ES-I3 (cell line): Measurements from ENCODE around the gene MALAT1.

Source experiments
- H3K36me3 ChIP-seq: 2 replicates; pipeline ENCODE4 v1.6.1; 2013; ENCODE audit warnings: mild to moderate bottlenecking, low read length, control low read depth, moderate library complexity; ENCODE audit not compliant: insufficient read depth
- H3K4me1 ChIP-seq: 2 replicates; pipeline ENCODE4 v1.6.1; 2013; ENCODE audit warnings: mild to moderate bottlenecking, control low read depth, low read length; ENCODE audit not compliant: insufficient read depth
- H3K9ac ChIP-seq: 2 replicates; pipeline ENCODE4 v1.6.1; 2013; ENCODE audit warnings: low read depth, mild to moderate bottlenecking, low read length, moderate library complexity
- H3K9me3 ChIP-seq: 2 replicates; pipeline ENCODE4 v1.6.1; 2013; ENCODE audit warnings: mild to moderate bottlenecking, low read length, moderate library complexity; ENCODE audit not compliant: control insufficient read depth, insufficient read depth

The MALAT1 gene

DNA sequence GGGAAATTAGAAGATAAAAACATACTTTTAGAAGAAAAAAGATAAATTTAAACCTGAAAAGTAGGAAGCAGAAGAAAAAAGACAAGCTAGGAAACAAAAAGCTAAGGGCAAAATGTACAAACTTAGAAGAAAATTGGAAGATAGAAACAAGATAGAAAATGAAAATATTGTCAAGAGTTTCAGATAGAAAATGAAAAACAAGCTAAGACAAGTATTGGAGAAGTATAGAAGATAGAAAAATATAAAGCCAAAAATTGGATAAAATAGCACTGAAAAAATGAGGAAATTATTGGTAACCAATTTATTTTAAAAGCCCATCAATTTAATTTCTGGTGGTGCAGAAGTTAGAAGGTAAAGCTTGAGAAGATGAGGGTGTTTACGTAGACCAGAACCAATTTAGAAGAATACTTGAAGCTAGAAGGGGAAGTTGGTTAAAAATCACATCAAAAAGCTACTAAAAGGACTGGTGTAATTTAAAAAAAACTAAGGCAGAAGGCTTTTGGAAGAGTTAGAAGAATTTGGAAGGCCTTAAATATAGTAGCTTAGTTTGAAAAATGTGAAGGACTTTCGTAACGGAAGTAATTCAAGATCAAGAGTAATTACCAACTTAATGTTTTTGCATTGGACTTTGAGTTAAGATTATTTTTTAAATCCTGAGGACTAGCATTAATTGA, 1.0 kb downstream of the MALAT1 start:
- Histone ChIP-seq H3K36me3 (peaks cover 47% of the 10 kb centered on the region), H3K9me3 (no peaks in the 10 kb centered on the region; the same call in 1 of the 2 replicates), H3K9ac (peak overlapping the region; percentile 100), H3K4me1 (peaks cover 14% of the 10 kb centered on the region)

DNA sequence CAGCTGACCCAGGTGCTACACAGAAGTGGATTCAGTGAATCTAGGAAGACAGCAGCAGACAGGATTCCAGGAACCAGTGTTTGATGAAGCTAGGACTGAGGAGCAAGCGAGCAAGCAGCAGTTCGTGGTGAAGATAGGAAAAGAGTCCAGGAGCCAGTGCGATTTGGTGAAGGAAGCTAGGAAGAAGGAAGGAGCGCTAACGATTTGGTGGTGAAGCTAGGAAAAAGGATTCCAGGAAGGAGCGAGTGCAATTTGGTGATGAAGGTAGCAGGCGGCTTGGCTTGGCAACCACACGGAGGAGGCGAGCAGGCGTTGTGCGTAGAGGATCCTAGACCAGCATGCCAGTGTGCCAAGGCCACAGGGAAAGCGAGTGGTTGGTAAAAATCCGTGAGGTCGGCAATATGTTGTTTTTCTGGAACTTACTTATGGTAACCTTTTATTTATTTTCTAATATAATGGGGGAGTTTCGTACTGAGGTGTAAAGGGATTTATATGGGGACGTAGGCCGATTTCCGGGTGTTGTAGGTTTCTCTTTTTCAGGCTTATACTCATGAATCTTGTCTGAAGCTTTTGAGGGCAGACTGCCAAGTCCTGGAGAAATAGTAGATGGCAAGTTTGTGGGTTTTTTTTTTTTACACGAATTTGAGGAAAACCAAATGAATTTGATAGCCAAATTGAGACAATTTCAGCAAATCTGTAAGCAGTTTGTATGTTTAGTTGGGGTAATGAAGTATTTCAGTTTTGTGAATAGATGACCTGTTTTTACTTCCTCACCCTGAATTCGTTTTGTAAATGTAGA, 1.7 kb downstream of the MALAT1 start:
- H3K36me3 ChIP-seq, result peaks cover 55% of the 10 kb centered on the region
- H3K9ac ChIP-seq, result peak overlapping the region; percentile 100
- H3K9me3 ChIP-seq, result no peaks in the 10 kb centered on the region; the same call in 1 of the 2 replicates
- peaks cover 14% of the 10 kb centered on the region for H3K4me1 ChIP-seq

DNA sequence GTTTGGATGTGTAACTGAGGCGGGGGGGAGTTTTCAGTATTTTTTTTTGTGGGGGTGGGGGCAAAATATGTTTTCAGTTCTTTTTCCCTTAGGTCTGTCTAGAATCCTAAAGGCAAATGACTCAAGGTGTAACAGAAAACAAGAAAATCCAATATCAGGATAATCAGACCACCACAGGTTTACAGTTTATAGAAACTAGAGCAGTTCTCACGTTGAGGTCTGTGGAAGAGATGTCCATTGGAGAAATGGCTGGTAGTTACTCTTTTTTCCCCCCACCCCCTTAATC, 2.3 kb downstream of the MALAT1 start:
- no peaks in the 10 kb centered on the region; the same call in 1 of the 2 replicates for H3K9me3 ChIP-seq
- peaks cover 14% of the 10 kb centered on the region for H3K4me1 ChIP-seq
- peaks cover 60% of the 10 kb centered on the region for H3K36me3 ChIP-seq
- peak overlapping the region; percentile 100 for H3K9ac ChIP-seq

DNA sequence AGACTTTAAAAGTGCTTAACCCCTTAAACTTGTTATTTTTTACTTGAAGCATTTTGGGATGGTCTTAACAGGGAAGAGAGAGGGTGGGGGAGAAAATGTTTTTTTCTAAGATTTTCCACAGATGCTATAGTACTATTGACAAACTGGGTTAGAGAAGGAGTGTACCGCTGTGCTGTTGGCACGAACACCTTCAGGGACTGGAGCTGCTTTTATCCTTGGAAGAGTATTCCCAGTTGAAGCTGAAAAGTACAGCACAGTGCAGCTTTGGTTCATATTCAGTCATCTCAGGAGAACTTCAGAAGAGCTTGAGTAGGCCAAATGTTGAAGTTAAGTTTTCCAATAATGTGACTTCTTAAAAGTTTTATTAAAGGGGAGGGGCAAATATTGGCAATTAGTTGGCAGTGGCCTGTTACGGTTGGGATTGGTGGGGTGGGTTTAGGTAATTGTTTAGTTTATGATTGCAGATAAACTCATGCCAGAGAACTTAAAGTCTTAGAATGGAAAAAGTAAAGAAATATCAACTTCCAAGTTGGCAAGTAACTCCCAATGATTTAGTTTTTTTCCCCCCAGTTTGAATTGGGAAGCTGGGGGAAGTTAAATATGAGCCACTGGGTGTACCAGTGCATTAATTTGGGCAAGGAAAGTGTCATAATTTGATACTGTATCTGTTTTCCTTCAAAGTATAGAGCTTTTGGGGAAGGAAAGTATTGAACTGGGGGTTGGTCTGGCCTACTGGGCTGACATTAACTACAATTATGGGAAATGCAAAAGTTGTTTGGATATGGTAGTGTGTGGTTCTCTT, 2.8 kb downstream of the MALAT1 start:
- H3K9me3 ChIP-seq, result no peaks in the 10 kb centered on the region; the same call in 1 of the 2 replicates
- peak overlapping the region; percentile 100 for H3K9ac ChIP-seq
- H3K36me3 ChIP-seq, result peaks cover 60% of the 10 kb centered on the region
- peaks cover 11% of the 10 kb centered on the region for H3K4me1 ChIP-seq

DNA sequence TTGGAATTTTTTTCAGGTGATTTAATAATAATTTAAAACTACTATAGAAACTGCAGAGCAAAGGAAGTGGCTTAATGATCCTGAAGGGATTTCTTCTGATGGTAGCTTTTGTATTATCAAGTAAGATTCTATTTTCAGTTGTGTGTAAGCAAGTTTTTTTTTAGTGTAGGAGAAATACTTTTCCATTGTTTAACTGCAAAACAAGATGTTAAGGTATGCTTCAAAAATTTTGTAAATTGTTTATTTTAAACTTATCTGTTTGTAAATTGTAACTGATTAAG, 3.4 kb downstream of the MALAT1 start:
- Histone ChIP-seq H3K9me3 (no peaks in the 10 kb centered on the region; the same call in 1 of the 2 replicates), H3K9ac (peak overlapping the region; percentile 100), H3K36me3 (peaks cover 60% of the 10 kb centered on the region), H3K4me1 (peaks cover 8% of the 10 kb centered on the region)

DNA sequence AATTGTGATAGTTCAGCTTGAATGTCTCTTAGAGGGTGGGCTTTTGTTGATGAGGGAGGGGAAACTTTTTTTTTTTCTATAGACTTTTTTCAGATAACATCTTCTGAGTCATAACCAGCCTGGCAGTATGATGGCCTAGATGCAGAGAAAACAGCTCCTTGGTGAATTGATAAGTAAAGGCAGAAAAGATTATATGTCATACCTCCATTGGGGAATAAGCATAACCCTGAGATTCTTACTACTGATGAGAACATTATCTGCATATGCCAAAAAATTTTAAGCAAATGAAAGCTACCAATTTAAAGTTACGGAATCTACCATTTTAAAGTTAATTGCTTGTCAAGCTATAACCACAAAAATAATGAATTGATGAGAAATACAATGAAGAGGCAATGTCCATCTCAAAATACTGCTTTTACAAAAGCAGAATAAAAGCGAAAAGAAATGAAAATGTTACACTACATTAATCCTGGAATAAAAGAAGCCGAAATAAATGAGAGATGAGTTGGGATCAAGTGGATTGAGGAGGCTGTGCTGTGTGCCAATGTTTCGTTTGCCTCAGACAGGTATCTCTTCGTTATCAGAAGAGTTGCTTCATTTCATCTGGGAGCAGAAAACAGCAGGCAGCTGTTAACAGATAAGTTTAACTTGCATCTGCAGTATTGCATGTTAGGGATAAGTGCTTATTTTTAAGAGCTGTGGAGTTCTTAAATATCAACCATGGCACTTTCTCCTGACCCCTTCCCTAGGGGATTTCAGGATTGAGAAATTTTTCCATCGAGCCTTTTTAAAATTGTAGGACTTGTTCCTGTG, 3.9 kb downstream of the MALAT1 start:
- H3K9ac ChIP-seq, result peak overlapping the region; percentile 100
- H3K4me1 ChIP-seq, result peaks cover 8% of the 10 kb centered on the region
- H3K36me3 ChIP-seq, result peaks cover 60% of the 10 kb centered on the region
- no peaks in the 10 kb centered on the region; the same call in 1 of the 2 replicates for H3K9me3 ChIP-seq

DNA sequence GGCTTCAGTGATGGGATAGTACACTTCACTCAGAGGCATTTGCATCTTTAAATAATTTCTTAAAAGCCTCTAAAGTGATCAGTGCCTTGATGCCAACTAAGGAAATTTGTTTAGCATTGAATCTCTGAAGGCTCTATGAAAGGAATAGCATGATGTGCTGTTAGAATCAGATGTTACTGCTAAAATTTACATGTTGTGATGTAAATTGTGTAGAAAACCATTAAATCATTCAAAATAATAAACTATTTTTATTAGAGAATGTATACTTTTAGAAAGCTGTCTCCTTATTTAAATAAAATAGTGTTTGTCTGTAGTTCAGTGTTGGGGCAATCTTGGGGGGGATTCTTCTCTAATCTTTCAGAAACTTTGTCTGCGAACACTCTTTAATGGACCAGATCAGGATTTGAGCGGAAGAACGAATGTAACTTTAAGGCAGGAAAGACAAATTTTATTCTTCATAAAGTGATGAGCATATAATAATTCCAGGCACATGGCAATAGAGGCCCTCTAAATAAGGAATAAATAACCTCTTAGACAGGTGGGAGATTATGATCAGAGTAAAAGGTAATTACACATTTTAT, 4.6 kb downstream of the MALAT1 start:
- Histone ChIP-seq H3K4me1 (peaks cover 8% of the 10 kb centered on the region), H3K9ac (peak overlapping the region; percentile 100; the same call in 1 of the 2 replicates), H3K9me3 (no peaks in the 10 kb centered on the region; the same call in 1 of the 2 replicates), H3K36me3 (peaks cover 60% of the 10 kb centered on the region)

DNA sequence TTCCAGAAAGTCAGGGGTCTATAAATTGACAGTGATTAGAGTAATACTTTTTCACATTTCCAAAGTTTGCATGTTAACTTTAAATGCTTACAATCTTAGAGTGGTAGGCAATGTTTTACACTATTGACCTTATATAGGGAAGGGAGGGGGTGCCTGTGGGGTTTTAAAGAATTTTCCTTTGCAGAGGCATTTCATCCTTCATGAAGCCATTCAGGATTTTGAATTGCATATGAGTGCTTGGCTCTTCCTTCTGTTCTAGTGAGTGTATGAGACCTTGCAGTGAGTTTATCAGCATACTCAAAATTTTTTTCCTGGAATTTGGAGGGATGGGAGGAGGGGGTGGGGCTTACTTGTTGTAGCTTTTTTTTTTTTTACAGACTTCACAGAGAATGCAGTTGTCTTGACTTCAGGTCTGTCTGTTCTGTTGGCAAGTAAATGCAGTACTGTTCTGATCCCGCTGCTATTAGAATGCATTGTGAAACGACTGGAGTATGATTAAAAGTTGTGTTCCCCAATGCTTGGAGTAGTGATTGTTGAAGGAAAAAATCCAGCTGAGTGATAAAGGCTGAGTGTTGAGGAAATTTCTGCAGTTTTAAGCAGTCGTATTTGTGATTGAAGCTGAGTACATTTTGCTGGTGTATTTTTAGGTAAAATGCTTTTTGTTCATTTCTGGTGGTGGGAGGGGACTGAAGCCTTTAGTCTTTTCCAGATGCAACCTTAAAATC, 5.3 kb downstream of the MALAT1 start:
- peak overlapping the region; percentile 100; the same call in 1 of the 2 replicates for H3K9ac ChIP-seq
- H3K9me3 ChIP-seq, result no peaks in the 10 kb centered on the region; the same call in 1 of the 2 replicates
- H3K4me1 ChIP-seq, result peaks cover 8% of the 10 kb centered on the region
- H3K36me3 ChIP-seq, result peaks cover 60% of the 10 kb centered on the region

DNA sequence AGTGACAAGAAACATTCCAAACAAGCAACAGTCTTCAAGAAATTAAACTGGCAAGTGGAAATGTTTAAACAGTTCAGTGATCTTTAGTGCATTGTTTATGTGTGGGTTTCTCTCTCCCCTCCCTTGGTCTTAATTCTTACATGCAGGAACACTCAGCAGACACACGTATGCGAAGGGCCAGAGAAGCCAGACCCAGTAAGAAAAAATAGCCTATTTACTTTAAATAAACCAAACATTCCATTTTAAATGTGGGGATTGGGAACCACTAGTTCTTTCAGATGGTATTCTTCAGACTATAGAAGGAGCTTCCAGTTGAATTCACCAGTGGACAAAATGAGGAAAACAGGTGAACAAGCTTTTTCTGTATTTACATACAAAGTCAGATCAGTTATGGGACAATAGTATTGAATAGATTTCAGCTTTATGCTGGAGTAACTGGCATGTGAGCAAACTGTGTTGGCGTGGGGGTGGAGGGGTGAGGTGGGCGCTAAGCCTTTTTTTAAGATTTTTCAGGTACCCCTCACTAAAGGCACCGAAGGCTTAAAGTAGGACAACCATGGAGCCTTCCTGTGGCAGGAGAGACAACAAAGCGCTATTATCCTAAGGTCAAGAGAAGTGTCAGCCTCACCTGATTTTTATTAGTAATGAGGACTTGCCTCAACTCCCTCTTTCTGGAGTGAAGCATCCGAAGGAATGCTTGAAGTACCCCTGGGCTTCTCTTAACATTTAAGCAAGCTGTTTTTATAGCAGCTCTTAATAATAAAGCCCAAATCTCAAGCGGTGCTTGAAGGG, 6.0 kb downstream of the MALAT1 start:
- H3K4me1 ChIP-seq, result peaks cover 8% of the 10 kb centered on the region
- no peaks in the 10 kb centered on the region; the same call in 1 of the 2 replicates for H3K9me3 ChIP-seq

DNA sequence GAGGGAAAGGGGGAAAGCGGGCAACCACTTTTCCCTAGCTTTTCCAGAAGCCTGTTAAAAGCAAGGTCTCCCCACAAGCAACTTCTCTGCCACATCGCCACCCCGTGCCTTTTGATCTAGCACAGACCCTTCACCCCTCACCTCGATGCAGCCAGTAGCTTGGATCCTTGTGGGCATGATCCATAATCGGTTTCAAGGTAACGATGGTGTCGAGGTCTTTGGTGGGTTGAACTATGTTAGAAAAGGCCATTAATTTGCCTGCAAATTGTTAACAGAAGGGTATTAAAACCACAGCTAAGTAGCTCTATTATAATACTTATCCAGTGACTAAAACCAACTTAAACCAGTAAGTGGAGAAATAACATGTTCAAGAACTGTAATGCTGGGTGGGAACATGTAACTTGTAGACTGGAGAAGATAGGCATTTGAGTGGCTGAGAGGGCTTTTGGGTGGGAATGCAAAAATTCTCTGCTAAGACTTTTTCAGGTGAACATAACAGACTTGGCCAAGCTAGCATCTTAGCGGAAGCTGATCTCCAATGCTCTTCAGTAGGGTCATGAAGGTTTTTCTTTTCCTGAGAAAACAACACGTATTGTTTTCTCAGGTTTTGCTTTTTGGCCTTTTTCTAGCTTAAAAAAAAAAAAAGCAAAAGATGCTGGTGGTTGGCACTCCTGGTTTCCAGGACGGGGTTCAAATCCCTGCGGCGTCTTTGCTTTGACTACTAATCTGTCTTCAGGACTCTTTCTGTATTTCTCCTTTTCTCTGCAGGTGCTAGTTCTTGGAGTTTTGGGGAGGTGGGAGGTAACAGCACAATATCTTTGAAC, 6.8 kb downstream of the MALAT1 start:
- H3K4me1 ChIP-seq, result peaks cover 8% of the 10 kb centered on the region
- peak overlapping the region; percentile 100; the same call in 1 of the 2 replicates for H3K9ac ChIP-seq
- H3K36me3 ChIP-seq, result peaks cover 51% of the 10 kb centered on the region
- no peaks in the 10 kb centered on the region for H3K9me3 ChIP-seq

More for the DNA sequence above, 6.0 kb downstream of the MALAT1 start:
- H3K9ac ChIP-seq, result peak overlapping the region; percentile 100; the same call in 1 of the 2 replicates
- peaks cover 59% of the 10 kb centered on the region for H3K36me3 ChIP-seq

DNA sequence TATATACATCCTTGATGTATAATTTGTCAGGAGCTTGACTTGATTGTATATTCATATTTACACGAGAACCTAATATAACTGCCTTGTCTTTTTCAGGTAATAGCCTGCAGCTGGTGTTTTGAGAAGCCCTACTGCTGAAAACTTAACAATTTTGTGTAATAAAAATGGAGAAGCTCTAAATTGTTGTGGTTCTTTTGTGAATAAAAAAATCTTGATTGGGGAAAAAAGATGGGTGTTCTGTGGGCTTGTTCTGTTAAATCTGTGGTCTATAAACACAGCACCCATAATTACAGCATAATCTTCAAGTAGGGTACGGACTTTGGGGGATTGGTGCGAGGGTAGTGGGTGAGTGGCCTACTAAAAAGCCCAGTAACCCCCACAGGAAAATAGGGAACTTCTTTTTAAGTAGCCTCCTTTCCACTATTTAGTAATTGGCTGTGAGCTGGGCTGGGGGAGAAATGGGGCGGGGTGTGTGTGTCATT, 7.5 kb downstream of the MALAT1 start:
- peaks cover 45% of the 10 kb centered on the region for H3K36me3 ChIP-seq
- H3K9me3 ChIP-seq, result no peaks in the 10 kb centered on the region
- H3K9ac ChIP-seq, result peak overlapping the region; percentile 21; the same call in 1 of the 2 replicates
- peaks cover 8% of the 10 kb centered on the region for H3K4me1 ChIP-seq
